ENCODE data around the gene NFIC. TPM values are rescaled to one million over a fixed set of nuclear protein-coding genes. Genes with fewer than 3 reads are reported as not detected.

NFIC gene
- total RNA-seq, 4 donors from 2014 or later: 102 to 236 (median 158) TPM

- H3K4me3 ChIP-seq (ENCODE audit: low read depth, poor library complexity, severe bottlenecking): no peak overlapping the region
- DNase-seq (ENCODE audit: low spot score in 2 of 2): no peak
- WGBS, 2 donors: 81 to 84% methylated on average over 8 to 10 of the region's 10 CpGs
- intact Hi-C loops (cut with DNase I; ENCODE audit: low total_unique reads): no loop called here
- TF ChIP-seq CTCF (IDR thresholded peaks at IDR 0.05): no peak
- no peak for TF ChIP-seq POLR2A (IDR thresholded peaks at IDR 0.05)
Measured at GRCh38 chr19:3467437-3468198, 101.2 kb downstream of the NFIC start.

- 77 to 92% methylated on average over 2 to 3 of the region's 3 CpGs for WGBS, 2 donors
- DNase-seq (ENCODE audit: low spot score in 2 of 2): no peak
- TF ChIP-seq POLR2A (IDR thresholded peaks at IDR 0.05) (no peak), CTCF (IDR thresholded peaks at IDR 0.05) (no peak)
- H3K4me3 ChIP-seq (ENCODE audit: low read depth, poor library complexity, severe bottlenecking): no peak overlapping the region
- intact Hi-C loops (cut with DNase I; ENCODE audit: low total_unique reads): no loop called here
Measured at GRCh38 chr19:3468211-3468610, 101.8 kb downstream of the NFIC start.

GRCh38 chr19:3469638-3470499, 103.5 kb downstream of the NFIC start:
- no peak overlapping the region for H3K4me3 ChIP-seq (ENCODE audit: low read depth, poor library complexity, severe bottlenecking)
- intact Hi-C loops (cut with DNase I; ENCODE audit: low total_unique reads): no loop called here
- 37 to 49% methylated on average over 10 to 14 of the region's 14 CpGs for whole genome bisulfite sequencing, 2 donors
- no peak for DNase-seq (ENCODE audit: low spot score in 2 of 2)
- TF ChIP-seq POLR2A (IDR thresholded peaks at IDR 0.05): no peak
- no peak for TF ChIP-seq CTCF (IDR thresholded peaks at IDR 0.05)

GRCh38 chr19:3470500-3471128, 104.2 kb downstream of the NFIC start:
- no peak overlapping the region for H3K4me3 ChIP-seq (ENCODE audit: low read depth, poor library complexity, severe bottlenecking)
- DNase-seq (ENCODE audit: low spot score in 2 of 2): no peak
- TF ChIP-seq CTCF (IDR thresholded peaks at IDR 0.05) (no peak), POLR2A (IDR thresholded peaks at IDR 0.05) (no peak)
- intact Hi-C loops (cut with DNase I; ENCODE audit: low total_unique reads): no loop called here
- 50 to 56% methylated on average over 11 of the region's 11 CpGs for WGBS, 2 donors

- 24 to 31% methylated on average over 22 to 24 of the region's 24 CpGs for WGBS, 2 donors
- no peak overlapping the region for H3K4me3 ChIP-seq (ENCODE audit: low read depth, poor library complexity, severe bottlenecking)
- intact Hi-C loops (cut with DNase I; ENCODE audit: low total_unique reads): loop anchor here (2.0 kb wide), 1 partner anchor 147 kb away; no protein-coding TSS in a partner anchor
- TF ChIP-seq CTCF (IDR thresholded peaks at IDR 0.05): peak in 1 of 3 donors; percentile 50
- no peak for TF ChIP-seq POLR2A (IDR thresholded peaks at IDR 0.05)
- no peak for DNase-seq (ENCODE audit: low spot score in 2 of 2)
Measured at GRCh38 chr19:3471954-3472655, 105.7 kb downstream of the NFIC start.
